Frontal cortex (tissue), 4 donors: ENCODE results near the gene CCDC192. TPM values are rescaled to one million over a fixed set of nuclear protein-coding genes. Genes with fewer than 3 reads are reported as not detected.

Experiments used
- DNase-seq, 2 donors: peaks; one replicate each; pipeline ENCODE4 v3.0.0; 2012; ENCODE audit warnings: low spot score in 2 of 2
- FAIRE-seq: peaks from 2 replicates; lab custom pipeline; 2012; peaks lifted over from hg19 to GRCh38; lab: Jason Lieb, UNC
- total RNA-seq: library from RNA; depleted of rRNA; stranded (reverse); fragments of >200 nt; gene quantifications from one replicate; pipeline ENCODE4 v1.2.3, GENCODE V29; 2014
- donor health status: control.
- donor health status: control.
- donor health status: control.

The CCDC192 gene
- total RNA-seq, 1 donor from 2014 or later, result not detected

- FAIRE-seq (no peak), DNase-seq (no peak)
Observed at GRCh38 chr5:127867022-127867783, 164.0 kb downstream of the CCDC192 start.

GRCh38 chr5:127870914-127871313 is 167.7 kb downstream of the CCDC192 start:
- DNase-seq, result no peak
- FAIRE-seq, result no peak

GRCh38 chr5:127871503-127872153 is 168.4 kb downstream of the CCDC192 start:
- no peak for FAIRE-seq

GRCh38 chr5:127872494-127872893 is 169.3 kb downstream of the CCDC192 start:
- DNase-seq (no peak), FAIRE-seq (no peak)

More at GRCh38 chr5:127871503-127872153, 168.4 kb downstream of the CCDC192 start:
- DNase-seq, result no peak

GRCh38 chr5:127875235-127876021 is 172.2 kb downstream of the CCDC192 start:
- no peak for FAIRE-seq
- DNase-seq, result peak in 1 of 2 donors; percentile 4

GRCh38 chr5:127876384-127876783 is 173.2 kb downstream of the CCDC192 start:
- FAIRE-seq (no peak), DNase-seq (no peak)

- no peak for DNase-seq
- FAIRE-seq, result no peak
Observed at GRCh38 chr5:127878174-127878750, 175.1 kb downstream of the CCDC192 start.

- FAIRE-seq, result no peak
Observed at GRCh38 chr5:127884416-127884815, 181.2 kb downstream of the CCDC192 start.

GRCh38 chr5:127885176-127885575 is 182.0 kb downstream of the CCDC192 start:
- DNase-seq (no peak), FAIRE-seq (no peak)

More at GRCh38 chr5:127884416-127884815, 181.2 kb downstream of the CCDC192 start:
- DNase-seq, result no peak

GRCh38 chr5:127886081-127886480 is 182.9 kb downstream of the CCDC192 start:
- DNase-seq, result no peak
- FAIRE-seq, result no peak

- no peak for FAIRE-seq
- no peak for DNase-seq
Observed at GRCh38 chr5:127887282-127887681, 184.1 kb downstream of the CCDC192 start.

GRCh38 chr5:127891942-127892341 is 188.8 kb downstream of the CCDC192 start:
- no peak for FAIRE-seq

GRCh38 chr5:127892467-127893207 is 189.4 kb downstream of the CCDC192 start:
- peak; percentile 57 for FAIRE-seq
- DNase-seq, result no peak

More at GRCh38 chr5:127891942-127892341, 188.8 kb downstream of the CCDC192 start:
- DNase-seq, result no peak

- FAIRE-seq (no peak), DNase-seq (no peak)
Observed at GRCh38 chr5:127893232-127893631, 190.0 kb downstream of the CCDC192 start.

- no peak for FAIRE-seq
Observed at GRCh38 chr5:127894461-127894860, 191.3 kb downstream of the CCDC192 start.

GRCh38 chr5:127898551-127899213 is 195.5 kb downstream of the CCDC192 start:
- FAIRE-seq (no peak), DNase-seq (no peak)

More at GRCh38 chr5:127894461-127894860, 191.3 kb downstream of the CCDC192 start:
- no peak for DNase-seq

- no peak for DNase-seq
- no peak for FAIRE-seq
Observed at GRCh38 chr5:127899214-127899610, 196.0 kb downstream of the CCDC192 start.

GRCh38 chr5:127906562-127907204 is 203.5 kb downstream of the CCDC192 start:
- FAIRE-seq (no peak), DNase-seq (no peak)
